ENCODE data around the gene LDB1.

The LDB1 gene

DNA sequence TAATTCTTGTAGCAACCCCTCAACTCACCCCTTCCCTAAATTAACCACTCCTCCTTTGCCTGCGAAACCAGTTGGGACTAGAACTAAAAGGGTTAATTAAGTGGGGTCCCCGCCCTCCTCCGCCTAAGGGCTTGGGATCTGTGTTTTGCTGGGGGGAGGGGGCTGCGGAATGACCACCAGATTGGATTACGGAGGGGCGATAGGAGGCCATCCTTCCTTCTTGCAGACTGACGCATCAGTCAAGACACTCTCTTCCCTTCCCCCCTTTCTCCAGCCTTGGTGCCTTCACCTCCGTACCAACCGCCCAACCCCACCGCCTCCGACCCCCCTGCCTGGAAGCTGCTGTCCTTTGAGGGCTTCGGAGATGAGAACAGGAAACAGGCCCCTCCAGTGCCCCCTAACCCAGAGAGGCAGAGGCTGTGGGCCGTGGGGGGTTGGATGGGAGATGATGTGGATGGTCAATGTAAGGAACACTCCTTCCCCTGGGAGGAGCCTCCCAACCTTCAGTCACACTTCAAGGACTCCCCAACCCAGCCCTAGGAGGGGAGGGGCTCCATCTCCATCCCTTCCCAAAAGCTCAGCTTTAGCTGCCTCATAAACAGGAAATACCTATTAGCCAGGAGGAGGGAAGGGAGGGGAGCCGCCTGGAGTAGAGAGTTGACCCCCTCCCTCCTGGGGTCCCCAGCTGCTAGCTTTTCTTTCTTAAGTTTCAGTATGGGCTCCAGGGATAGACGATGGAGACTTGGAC, 997 bp upstream of the LDB1 start:
- Histone ChIP-seq H3K18ac (ENCODE audit: low read length) (peak overlapping the region; percentile 99), H3K9me3 (ENCODE audit: insufficient read depth, low read depth, low read length) (peaks cover 1% of the 10 kb centered on the region), H3K4me2 (ENCODE audit: low read length) (peak overlapping the region; percentile 93), H4K91ac (ENCODE audit: low read depth, low read length) (peak overlapping the region; percentile 99), H3K9ac (ENCODE audit: low read length) (peak overlapping the region; percentile 63), H3K79me1 (ENCODE audit: low read length) (peaks cover 42% of the 10 kb centered on the region), H3K27ac (ENCODE audit: low read depth, low read length) (peak overlapping the region; percentile 98), H3K36me3 (ENCODE audit: control insufficient read depth in 1 of 2, insufficient read depth in 2 of 2, low read length in 2 of 2) (no peaks in the 10 kb centered on the region), H3K27me3 (ENCODE audit: insufficient read depth, low read length) (no peaks in the 10 kb centered on the region), H3K14ac (ENCODE audit: low read length) (peak overlapping the region; percentile 100), H2BK12ac (ENCODE audit: low read length) (peak overlapping the region; percentile 68), H3K4ac (ENCODE audit: low read depth, low read length) (peak overlapping the region; percentile 46), H3K4me3 (ENCODE audit: low read depth, low read length) (peak overlapping the region; percentile 92), H2AK5ac (ENCODE audit: low read length) (peak overlapping the region; percentile 40), H2BK5ac (ENCODE audit: low read depth, low read length, poor library complexity) (peak overlapping the region; percentile 98), H3K23ac (ENCODE audit: low read length) (no peak overlapping the region), H3K79me2 (ENCODE audit: control insufficient read depth, insufficient read depth, low read length, poor library complexity) (peaks cover 32% of the 10 kb centered on the region), H4K8ac (ENCODE audit: low read depth, low read length) (peak overlapping the region; percentile 67), H2BK120ac (ENCODE audit: insufficient read depth, low read length, poor library complexity) (peak overlapping the region; percentile 85), H2AFZ (ENCODE audit: insufficient read depth, low read length, poor library complexity) (peak overlapping the region; percentile 33), H4K12ac (ENCODE audit: low read depth, low read length) (peak overlapping the region; percentile 60), H3K4me1 (ENCODE audit: control insufficient read depth in 1 of 2, insufficient read depth in 2 of 2, low read length in 2 of 2) (peaks cover 24 to 44% of the 10 kb centered on the region in 2 experiments)
- no CpG with 5 or more reads among the region's 15 CpGs for WGBS (ENCODE audit: extremely low coverage, insufficient coverage, insufficient read length)
- DNase-seq: peak in 1 of 2 donors; percentile 43

DNA sequence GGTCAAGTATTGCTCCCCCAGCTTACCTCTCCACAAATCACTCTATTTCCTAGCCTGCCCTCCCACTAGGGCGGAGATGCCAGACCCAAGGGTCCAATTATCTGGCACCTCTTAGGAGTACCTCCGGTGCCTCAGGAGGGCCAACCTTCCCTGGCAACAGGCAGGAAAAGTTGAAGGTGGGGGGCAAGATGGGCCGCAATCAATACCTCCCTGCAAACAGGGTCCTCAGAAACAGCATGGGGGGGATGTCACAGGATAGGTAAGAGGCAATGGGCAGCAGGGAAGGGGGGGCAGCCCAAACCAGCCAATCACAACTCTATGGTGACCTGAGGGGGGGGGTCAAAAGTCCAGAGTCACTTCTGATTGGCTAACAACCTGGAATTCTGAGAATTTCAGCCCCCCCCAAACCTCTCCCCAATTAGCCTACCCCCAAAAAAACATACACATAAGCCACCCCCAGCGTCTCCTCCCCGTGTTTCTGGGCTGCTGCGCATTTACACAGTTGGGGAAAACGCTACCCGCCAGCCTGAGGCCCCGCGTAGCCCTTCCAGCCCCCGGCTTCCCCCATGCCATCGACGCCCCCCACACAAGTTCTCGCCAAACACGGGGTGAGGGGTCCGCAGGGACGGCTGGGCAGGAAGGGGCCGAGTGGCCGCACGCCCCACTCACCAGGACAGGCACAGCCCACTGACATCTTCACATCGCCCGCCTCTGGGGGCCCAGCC, 589 bp downstream of the LDB1 start:
- H2BK5ac ChIP-seq (ENCODE audit: low read depth, low read length, poor library complexity): peak overlapping the region; percentile 98
- H3K4me2 ChIP-seq (ENCODE audit: low read length): peak overlapping the region; percentile 93
- H2BK12ac ChIP-seq (ENCODE audit: low read length): peak overlapping the region; percentile 63
- no CpG with 5 or more reads among the region's 22 CpGs for whole genome bisulfite sequencing (ENCODE audit: extremely low coverage, insufficient coverage, insufficient read length)
- no peak overlapping the region for H3K23ac ChIP-seq (ENCODE audit: low read length)
- H3K9ac ChIP-seq (ENCODE audit: low read length): peak overlapping the region; percentile 91
- H3K4me3 ChIP-seq (ENCODE audit: low read depth, low read length): peak overlapping the region; percentile 92
- H3K9me3 ChIP-seq (ENCODE audit: insufficient read depth, low read depth, low read length): peaks cover 1% of the 10 kb centered on the region
- H4K12ac ChIP-seq (ENCODE audit: low read depth, low read length): peak overlapping the region; percentile 94
- H2BK120ac ChIP-seq (ENCODE audit: insufficient read depth, low read length, poor library complexity): peak overlapping the region; percentile 96
- peak overlapping the region; percentile 99 for H3K4ac ChIP-seq (ENCODE audit: low read depth, low read length)
- H2AFZ ChIP-seq (ENCODE audit: insufficient read depth, low read length, poor library complexity): peak overlapping the region; percentile 79
- H3K36me3 ChIP-seq (ENCODE audit: control insufficient read depth in 1 of 2, insufficient read depth in 2 of 2, low read length in 2 of 2): no peaks in the 10 kb centered on the region
- peak overlapping the region; percentile 99 for H2AK5ac ChIP-seq (ENCODE audit: low read length)
- DNase-seq: peak in 1 of 2 donors; percentile 24
- H4K91ac ChIP-seq (ENCODE audit: low read depth, low read length): peak overlapping the region; percentile 99
- peaks cover 30 to 52% of the 10 kb centered on the region in 2 experiments for H3K4me1 ChIP-seq (ENCODE audit: control insufficient read depth in 1 of 2, insufficient read depth in 2 of 2, low read length in 2 of 2)
- H3K18ac ChIP-seq (ENCODE audit: low read length): peak overlapping the region; percentile 99
- peaks cover 48% of the 10 kb centered on the region for H3K79me1 ChIP-seq (ENCODE audit: low read length)
- peak overlapping the region; percentile 100 for H3K14ac ChIP-seq (ENCODE audit: low read length)
- H4K8ac ChIP-seq (ENCODE audit: low read depth, low read length): peak overlapping the region; percentile 97
- no peaks in the 10 kb centered on the region for H3K27me3 ChIP-seq (ENCODE audit: insufficient read depth, low read length)
- peak overlapping the region; percentile 98 for H3K27ac ChIP-seq (ENCODE audit: low read depth, low read length)
- peaks cover 38% of the 10 kb centered on the region for H3K79me2 ChIP-seq (ENCODE audit: control insufficient read depth, insufficient read depth, low read length, poor library complexity)

DNA sequence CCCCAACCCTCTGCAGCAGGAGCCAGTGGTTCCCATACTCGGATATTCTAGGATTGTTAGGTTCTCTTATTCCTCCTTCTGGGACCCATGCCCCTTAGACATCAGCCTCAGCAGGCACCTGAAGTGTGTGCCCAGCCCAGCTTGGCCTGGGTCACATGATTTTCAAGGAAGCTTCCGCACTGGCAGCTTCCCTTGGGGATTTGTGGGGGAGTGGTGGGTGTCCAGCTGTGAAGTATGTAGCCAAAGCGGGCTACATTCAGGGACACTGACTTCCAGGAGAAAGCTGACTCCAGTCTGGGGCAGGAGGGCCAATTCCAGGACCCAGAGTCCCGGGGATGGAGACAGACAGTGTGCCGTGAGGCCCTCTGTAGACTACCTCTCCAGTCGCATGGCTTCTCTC, 1.3 kb downstream of the LDB1 start:
- H4K8ac ChIP-seq (ENCODE audit: low read depth, low read length): no peak overlapping the region
- H4K12ac ChIP-seq (ENCODE audit: low read depth, low read length): no peak overlapping the region
- H2BK5ac ChIP-seq (ENCODE audit: low read depth, low read length, poor library complexity): peak overlapping the region; percentile 5
- H3K36me3 ChIP-seq (ENCODE audit: control insufficient read depth in 1 of 2, insufficient read depth in 2 of 2, low read length in 2 of 2): no peaks in the 10 kb centered on the region
- DNase-seq: no peak
- H3K9ac ChIP-seq (ENCODE audit: low read length): peak overlapping the region; percentile 31
- no peaks in the 10 kb centered on the region for H3K27me3 ChIP-seq (ENCODE audit: insufficient read depth, low read length)
- H2AFZ ChIP-seq (ENCODE audit: insufficient read depth, low read length, poor library complexity): no peak overlapping the region
- no peak overlapping the region for H4K91ac ChIP-seq (ENCODE audit: low read depth, low read length)
- peaks cover 52% of the 10 kb centered on the region for H3K79me1 ChIP-seq (ENCODE audit: low read length)
- H2BK120ac ChIP-seq (ENCODE audit: insufficient read depth, low read length, poor library complexity): no peak overlapping the region
- H3K4ac ChIP-seq (ENCODE audit: low read depth, low read length): peak overlapping the region; percentile 82
- H2BK12ac ChIP-seq (ENCODE audit: low read length): no peak overlapping the region
- peak overlapping the region; percentile 4 for H3K14ac ChIP-seq (ENCODE audit: low read length)
- H3K79me2 ChIP-seq (ENCODE audit: control insufficient read depth, insufficient read depth, low read length, poor library complexity): peaks cover 44% of the 10 kb centered on the region
- H3K4me2 ChIP-seq (ENCODE audit: low read length): peak overlapping the region; percentile 93
- H3K18ac ChIP-seq (ENCODE audit: low read length): peak overlapping the region; percentile 4
- H3K23ac ChIP-seq (ENCODE audit: low read length): no peak overlapping the region
- no peak overlapping the region for H2AK5ac ChIP-seq (ENCODE audit: low read length)
- no CpG with 5 or more reads among the region's 6 CpGs for WGBS (ENCODE audit: extremely low coverage, insufficient coverage, insufficient read length)
- H3K4me3 ChIP-seq (ENCODE audit: low read depth, low read length): no peak overlapping the region
- H3K9me3 ChIP-seq (ENCODE audit: insufficient read depth, low read depth, low read length): peaks cover 1% of the 10 kb centered on the region
- peaks cover 30 to 52% of the 10 kb centered on the region in 2 experiments for H3K4me1 ChIP-seq (ENCODE audit: control insufficient read depth in 1 of 2, insufficient read depth in 2 of 2, low read length in 2 of 2)
- H3K27ac ChIP-seq (ENCODE audit: low read depth, low read length): peak overlapping the region; percentile 46

DNA sequence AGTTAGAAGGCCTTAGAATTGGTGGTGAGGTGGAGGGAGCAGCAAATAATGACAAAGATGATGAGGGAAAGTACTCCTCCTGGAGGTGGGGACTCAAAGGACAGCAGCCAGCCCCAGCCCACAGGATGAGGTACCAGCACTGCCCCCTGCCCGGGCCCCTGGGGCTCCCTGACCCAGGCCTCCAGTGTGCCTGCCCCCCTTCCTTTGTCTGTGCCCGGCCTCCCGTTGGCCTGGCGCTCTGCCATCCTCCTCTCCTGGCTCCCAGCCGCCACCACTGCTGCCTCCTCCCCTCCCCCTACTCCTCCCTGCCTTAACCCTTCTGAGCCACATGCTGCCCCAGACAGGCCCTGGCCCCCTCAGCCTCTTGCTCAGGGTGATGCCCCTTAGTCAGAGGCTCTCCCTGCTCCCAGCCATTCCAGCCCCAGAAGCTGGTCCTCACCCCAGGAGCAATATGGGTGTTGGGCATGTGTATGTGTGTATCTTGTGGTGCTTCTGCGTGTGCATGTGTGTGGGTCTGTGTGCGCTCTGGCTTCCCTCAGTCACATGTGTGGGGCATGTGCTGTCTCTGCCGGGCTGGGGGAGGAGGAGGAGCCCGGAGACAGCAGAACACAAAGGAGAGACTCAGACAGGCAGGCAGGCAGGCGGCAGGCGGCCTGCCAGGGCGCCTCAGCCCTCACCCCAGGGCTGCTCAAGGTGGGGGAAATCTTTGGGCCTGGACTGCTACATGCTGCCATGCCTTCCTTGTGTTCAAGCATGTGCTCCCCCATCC, 2.6 kb downstream of the LDB1 start:
- WGBS (ENCODE audit: extremely low coverage, insufficient coverage, insufficient read length): no CpG with 5 or more reads among the region's 12 CpGs
- H2BK12ac ChIP-seq (ENCODE audit: low read length): peak overlapping the region; percentile 48
- H2BK120ac ChIP-seq (ENCODE audit: insufficient read depth, low read length, poor library complexity): peak overlapping the region; percentile 67
- H3K27me3 ChIP-seq (ENCODE audit: insufficient read depth, low read length): no peaks in the 10 kb centered on the region
- peak overlapping the region; percentile 60 for H4K12ac ChIP-seq (ENCODE audit: low read depth, low read length)
- no peak overlapping the region for H3K23ac ChIP-seq (ENCODE audit: low read length)
- H3K79me2 ChIP-seq (ENCODE audit: control insufficient read depth, insufficient read depth, low read length, poor library complexity): peaks cover 54% of the 10 kb centered on the region
- H3K36me3 ChIP-seq (ENCODE audit: control insufficient read depth in 1 of 2, insufficient read depth in 2 of 2, low read length in 2 of 2): no peaks in the 10 kb centered on the region
- peak overlapping the region; percentile 93 for H3K4me2 ChIP-seq (ENCODE audit: low read length)
- H3K9ac ChIP-seq (ENCODE audit: low read length): peak overlapping the region; percentile 31
- H3K4ac ChIP-seq (ENCODE audit: low read depth, low read length): peak overlapping the region; percentile 82
- peak overlapping the region; percentile 76 for H3K27ac ChIP-seq (ENCODE audit: low read depth, low read length)
- peaks cover 34 to 56% of the 10 kb centered on the region in 2 experiments for H3K4me1 ChIP-seq (ENCODE audit: control insufficient read depth in 1 of 2, insufficient read depth in 2 of 2, low read length in 2 of 2)
- H3K18ac ChIP-seq (ENCODE audit: low read length): peak overlapping the region; percentile 50
- H3K79me1 ChIP-seq (ENCODE audit: low read length): peaks cover 49% of the 10 kb centered on the region
- peak overlapping the region; percentile 78 for H3K14ac ChIP-seq (ENCODE audit: low read length)
- H2AFZ ChIP-seq (ENCODE audit: insufficient read depth, low read length, poor library complexity): peak overlapping the region; percentile 48
- peak overlapping the region; percentile 70 for H4K8ac ChIP-seq (ENCODE audit: low read depth, low read length)
- H2AK5ac ChIP-seq (ENCODE audit: low read length): peak overlapping the region; percentile 91
- H3K9me3 ChIP-seq (ENCODE audit: insufficient read depth, low read depth, low read length): peaks cover 1% of the 10 kb centered on the region
- H4K91ac ChIP-seq (ENCODE audit: low read depth, low read length): peak overlapping the region; percentile 63
- H2BK5ac ChIP-seq (ENCODE audit: low read depth, low read length, poor library complexity): peak overlapping the region; percentile 32
- peak overlapping the region; percentile 8 for H3K4me3 ChIP-seq (ENCODE audit: low read depth, low read length)
- no peak for DNase-seq
